HUES64 (cell line): ENCODE measurements around the gene PARP12.

Experiments
- H3K27ac ChIP-seq: 2 replicates; pipeline ENCODE4 v1.7.0; 2013; ENCODE audit warnings: low read depth, low read length, inconsistent platforms
- H3K27me3 ChIP-seq: 2 replicates; pipeline ENCODE4 v1.6.1; 2013; ENCODE audit warnings: mild to moderate bottlenecking, low read length; ENCODE audit not compliant: insufficient read depth
- H3K36me3 ChIP-seq: 2 replicates; pipeline ENCODE4 v1.6.1; 2013; ENCODE audit warnings: mild to moderate bottlenecking, low read length; ENCODE audit not compliant: insufficient read depth
- H3K4me1 ChIP-seq: 2 replicates; pipeline ENCODE4 v1.6.1; 2013; ENCODE audit warnings: mild to moderate bottlenecking, low read length, moderate library complexity; ENCODE audit not compliant: insufficient read depth
- H3K4me3 ChIP-seq: 2 replicates; pipeline ENCODE4 v1.5.1; 2013; ENCODE audit warnings: mild to moderate bottlenecking, low read length, moderate library complexity
- H3K9ac ChIP-seq: 2 replicates; pipeline ENCODE4 v1.6.1; 2013; ENCODE audit warnings: mild to moderate bottlenecking, low read depth, low read length
- H3K9me3 ChIP-seq: 2 replicates; pipeline ENCODE4 v1.6.1; 2013; ENCODE audit warnings: low read depth, low read length; ENCODE audit not compliant: insufficient read depth
- WGBS: fragments of 150-250, 120-280 bp; methylation state at CpG from one replicate; pipeline ENCODE4 v1.1.7; 2013; ENCODE audit warnings: missing lambda C conversion rate; 5-methylcytosine and 5-hydroxymethylcytosine counted together

The PARP12 gene

GRCh38 chr7:140022582-140023211 is 40.1 kb downstream of the PARP12 start:
- no peaks in the 10 kb centered on the region for H3K27me3 ChIP-seq
- no peaks in the 10 kb centered on the region for H3K9me3 ChIP-seq
- H3K27ac ChIP-seq, result no peak overlapping the region
- no peaks in the 10 kb centered on the region for H3K4me1 ChIP-seq
- WGBS, result 91% methylated on average over 7 of the region's 7 CpGs
- H3K9ac ChIP-seq, result no peak overlapping the region
- H3K4me3 ChIP-seq, result no peak overlapping the region
- no peaks in the 10 kb centered on the region for H3K36me3 ChIP-seq

GRCh38 chr7:140021603-140022002 is 41.1 kb downstream of the PARP12 start:
- no peaks in the 10 kb centered on the region for H3K36me3 ChIP-seq
- WGBS, result 94% methylated on average over 8 of the region's 8 CpGs
- no peaks in the 10 kb centered on the region for H3K27me3 ChIP-seq
- H3K4me3 ChIP-seq, result no peak overlapping the region
- no peaks in the 10 kb centered on the region for H3K9me3 ChIP-seq
- no peaks in the 10 kb centered on the region for H3K4me1 ChIP-seq
- no peak overlapping the region for H3K9ac ChIP-seq
- H3K27ac ChIP-seq, result no peak overlapping the region

- 88% methylated on average over 3 of the region's 3 CpGs for WGBS
- no peaks in the 10 kb centered on the region for H3K4me1 ChIP-seq
- H3K9ac ChIP-seq, result no peak overlapping the region
- no peaks in the 10 kb centered on the region for H3K36me3 ChIP-seq
- H3K4me3 ChIP-seq, result no peak overlapping the region
- no peaks in the 10 kb centered on the region for H3K27me3 ChIP-seq
- no peaks in the 10 kb centered on the region for H3K9me3 ChIP-seq
- H3K27ac ChIP-seq, result no peak overlapping the region
These were observed 43.1 kb downstream of the PARP12 start for GRCh38 chr7:140019606-140020005.

- Histone ChIP-seq H3K9ac (no peak overlapping the region), H3K27ac (no peak overlapping the region), H3K4me3 (no peak overlapping the region), H3K4me1 (no peaks in the 10 kb centered on the region), H3K9me3 (no peaks in the 10 kb centered on the region), H3K36me3 (no peaks in the 10 kb centered on the region), H3K27me3 (no peaks in the 10 kb centered on the region)
- 83% methylated on average over 11 of the region's 11 CpGs for WGBS
These were observed 43.6 kb downstream of the PARP12 start for GRCh38 chr7:140019172-140019571.

- no peaks in the 10 kb centered on the region for H3K27me3 ChIP-seq
- H3K36me3 ChIP-seq, result no peaks in the 10 kb centered on the region
- WGBS, result 92% methylated on average over 9 of the region's 9 CpGs
- H3K4me1 ChIP-seq, result no peaks in the 10 kb centered on the region
- H3K4me3 ChIP-seq, result no peak overlapping the region
- no peak overlapping the region for H3K9ac ChIP-seq
- no peak overlapping the region for H3K27ac ChIP-seq
- no peaks in the 10 kb centered on the region for H3K9me3 ChIP-seq
These were observed 44.4 kb downstream of the PARP12 start for GRCh38 chr7:140018125-140019043.

- H3K9ac ChIP-seq, result no peak overlapping the region
- 85% methylated on average over 14 of the region's 15 CpGs for WGBS
- H3K36me3 ChIP-seq, result no peaks in the 10 kb centered on the region
- no peaks in the 10 kb centered on the region for H3K4me1 ChIP-seq
- H3K9me3 ChIP-seq, result no peaks in the 10 kb centered on the region
- H3K4me3 ChIP-seq, result no peak overlapping the region
- no peak overlapping the region for H3K27ac ChIP-seq
- no peaks in the 10 kb centered on the region for H3K27me3 ChIP-seq
These were observed 45.2 kb downstream of the PARP12 start for GRCh38 chr7:140017543-140017942.

- Histone ChIP-seq H3K9ac (no peak overlapping the region), H3K27ac (no peak overlapping the region)
These were observed 45.7 kb downstream of the PARP12 start for GRCh38 chr7:140017034-140017433.

GRCh38 chr7:140016540-140016939 is 46.2 kb downstream of the PARP12 start:
- H3K36me3 ChIP-seq, result no peaks in the 10 kb centered on the region
- no peak overlapping the region for H3K4me3 ChIP-seq
- no peak overlapping the region for H3K9ac ChIP-seq
- no peaks in the 10 kb centered on the region for H3K27me3 ChIP-seq
- H3K27ac ChIP-seq, result no peak overlapping the region
- WGBS, result 90% methylated on average over 9 of the region's 9 CpGs
- H3K4me1 ChIP-seq, result no peaks in the 10 kb centered on the region
- H3K9me3 ChIP-seq, result no peaks in the 10 kb centered on the region

More at GRCh38 chr7:140017034-140017433, 45.7 kb downstream of the PARP12 start:
- Histone ChIP-seq H3K9me3 (no peaks in the 10 kb centered on the region), H3K4me3 (no peak overlapping the region), H3K36me3 (no peaks in the 10 kb centered on the region), H3K27me3 (no peaks in the 10 kb centered on the region), H3K4me1 (no peaks in the 10 kb centered on the region)
- WGBS, result 90% methylated on average over 7 of the region's 7 CpGs

- Histone ChIP-seq H3K36me3 (no peaks in the 10 kb centered on the region), H3K9ac (no peak overlapping the region), H3K27me3 (no peaks in the 10 kb centered on the region), H3K4me3 (no peak overlapping the region), H3K27ac (no peak overlapping the region), H3K4me1 (no peaks in the 10 kb centered on the region), H3K9me3 (no peaks in the 10 kb centered on the region)
- WGBS, result 88% methylated on average over 11 of the region's 11 CpGs
These were observed 47.2 kb downstream of the PARP12 start for GRCh38 chr7:140015471-140015970.

- no peaks in the 10 kb centered on the region for H3K9me3 ChIP-seq
- no peaks in the 10 kb centered on the region for H3K4me1 ChIP-seq
- H3K27ac ChIP-seq, result no peak overlapping the region
- H3K9ac ChIP-seq, result no peak overlapping the region
- H3K27me3 ChIP-seq, result no peaks in the 10 kb centered on the region
- 94% methylated on average over 10 of the region's 10 CpGs for WGBS
- no peaks in the 10 kb centered on the region for H3K36me3 ChIP-seq
- H3K4me3 ChIP-seq, result no peak overlapping the region
These were observed 48.6 kb downstream of the PARP12 start for GRCh38 chr7:140014123-140014522.

- no peaks in the 10 kb centered on the region for H3K36me3 ChIP-seq
- H3K4me3 ChIP-seq, result no peak overlapping the region
- H3K9me3 ChIP-seq, result no peaks in the 10 kb centered on the region
- no peak overlapping the region for H3K27ac ChIP-seq
- no peaks in the 10 kb centered on the region for H3K27me3 ChIP-seq
- no peaks in the 10 kb centered on the region for H3K4me1 ChIP-seq
- H3K9ac ChIP-seq, result no peak overlapping the region
- WGBS, result 95% methylated on average over 4 of the region's 4 CpGs
These were observed 49.1 kb downstream of the PARP12 start for GRCh38 chr7:140013676-140014075.
